HUES48 (cell line): Measurements from ENCODE around the gene COMMD3.

Experiments used
- H3K27ac ChIP-seq: one replicate; pipeline ENCODE4 v1.7.0; 2013; ENCODE audit warnings: low read depth, low read length, inconsistent platforms
- H3K27me3 ChIP-seq: 2 replicates; pipeline ENCODE4 v1.6.1; 2013; ENCODE audit warnings: mild to moderate bottlenecking, low read length; ENCODE audit not compliant: control insufficient read depth, insufficient read depth
- H3K36me3 ChIP-seq: 2 replicates; pipeline ENCODE4 v1.6.1; 2013; ENCODE audit warnings: low read length; ENCODE audit not compliant: control insufficient read depth, insufficient read depth
- H3K4me1 ChIP-seq: 2 replicates; pipeline ENCODE4 v1.6.1; 2013; ENCODE audit warnings: mild to moderate bottlenecking, low read length; ENCODE audit not compliant: control insufficient read depth, insufficient read depth
- H3K4me3 ChIP-seq: 2 replicates; pipeline ENCODE4 v1.5.1; 2013; ENCODE audit warnings: mild to moderate bottlenecking, low read depth, low read length
- H3K9ac ChIP-seq: 2 replicates; pipeline ENCODE4 v1.6.1; 2013; ENCODE audit warnings: mild to moderate bottlenecking, low read depth, low read length, moderate library complexity
- H3K9me3 ChIP-seq: 2 replicates; pipeline ENCODE4 v1.6.1; 2013; ENCODE audit warnings: low read length; ENCODE audit not compliant: control insufficient read depth, insufficient read depth

COMMD3 gene

DNA sequence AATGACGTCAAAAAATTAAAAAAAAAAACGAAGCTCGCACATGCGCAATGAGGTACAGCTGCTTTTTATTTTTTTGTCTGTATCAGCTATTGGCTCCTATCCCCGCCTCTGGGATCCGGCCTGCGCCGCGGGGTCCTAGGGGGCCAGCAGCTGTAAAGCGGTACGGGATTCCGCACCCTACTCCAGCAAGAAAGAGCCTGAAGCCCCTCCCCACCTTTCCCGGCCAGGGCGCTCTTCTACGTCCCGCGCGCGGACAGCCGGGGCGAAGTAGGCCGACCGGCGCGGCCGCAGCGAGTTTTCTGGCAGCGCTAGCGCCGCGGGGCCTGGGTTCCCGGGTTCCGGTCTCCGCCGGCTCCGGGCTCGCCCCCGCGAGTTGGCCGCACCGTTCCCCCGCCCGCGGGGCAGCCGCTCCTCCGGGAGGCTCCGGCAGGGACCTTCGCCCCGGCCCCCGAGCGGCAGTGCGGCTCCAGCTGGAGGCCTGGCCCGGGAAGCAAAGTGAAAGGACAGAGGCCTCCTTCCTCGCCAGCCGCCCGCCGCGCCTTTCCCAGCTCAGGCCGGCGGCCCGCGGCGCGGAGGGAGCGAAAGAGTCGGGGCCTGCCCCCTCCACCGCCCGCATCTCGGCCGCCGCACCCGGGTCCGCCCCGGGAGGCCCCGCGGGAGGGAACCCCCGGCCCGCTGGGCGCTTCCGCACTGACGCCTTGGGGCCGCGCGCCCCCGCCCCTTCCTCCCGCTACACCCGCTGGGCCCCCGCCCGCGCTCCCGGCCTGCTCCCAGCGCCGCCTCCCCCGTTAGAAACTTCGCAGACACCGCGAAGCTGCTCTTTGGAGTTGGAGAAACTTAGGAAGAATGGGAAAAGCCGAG is 24.4 kb downstream of the COMMD3 start:
- no peak overlapping the region for H3K27ac ChIP-seq
- no peaks in the 10 kb centered on the region for H3K36me3 ChIP-seq
- H3K9ac ChIP-seq, result no peak overlapping the region
- peak overlapping the region; percentile 62 for H3K4me3 ChIP-seq
- peaks cover 21% of the 10 kb centered on the region for H3K4me1 ChIP-seq
- peaks cover 100% of the 10 kb centered on the region for H3K27me3 ChIP-seq
- H3K9me3 ChIP-seq, result no peaks in the 10 kb centered on the region

DNA sequence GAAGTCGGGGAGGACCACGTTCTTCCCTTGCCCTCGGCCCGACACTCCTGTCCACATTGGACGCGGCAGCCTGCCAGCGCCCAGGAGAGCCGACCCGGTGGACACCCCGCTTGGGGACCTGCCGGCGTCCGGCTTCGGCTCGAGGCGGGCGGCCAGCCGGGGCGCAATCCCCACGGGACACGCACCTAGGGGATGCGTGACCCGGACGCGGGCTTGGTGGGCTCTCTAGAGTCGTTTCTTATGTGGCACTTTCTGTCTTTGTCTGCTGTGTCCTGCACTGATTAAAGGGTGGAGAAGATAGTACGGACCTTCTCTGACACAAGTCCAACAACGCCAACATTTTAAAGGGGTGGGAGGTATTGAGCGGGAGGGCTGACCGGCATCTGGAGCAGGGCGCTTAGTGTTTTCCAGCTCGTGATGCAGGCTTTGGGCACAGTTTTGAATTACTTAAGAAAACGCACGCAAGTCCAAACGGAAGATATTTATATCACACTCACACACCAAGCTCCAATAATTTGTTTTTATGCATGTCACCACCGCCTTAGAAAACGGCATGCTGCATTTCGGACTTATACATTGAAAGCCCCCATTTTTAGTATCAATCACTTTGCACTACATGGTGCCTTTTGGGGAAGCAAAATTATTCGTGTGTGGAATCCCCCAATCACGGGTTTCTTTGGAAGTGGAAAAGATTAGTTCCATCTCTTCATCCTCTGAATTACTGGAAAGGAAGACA is 25.2 kb downstream of the COMMD3 start:
- H3K9ac ChIP-seq, result no peak overlapping the region
- peaks cover 25% of the 10 kb centered on the region for H3K4me1 ChIP-seq
- H3K9me3 ChIP-seq, result no peaks in the 10 kb centered on the region
- H3K27me3 ChIP-seq, result peaks cover 100% of the 10 kb centered on the region
- no peaks in the 10 kb centered on the region for H3K36me3 ChIP-seq
- no peak overlapping the region for H3K27ac ChIP-seq
- H3K4me3 ChIP-seq, result peak overlapping the region; percentile 62

DNA sequence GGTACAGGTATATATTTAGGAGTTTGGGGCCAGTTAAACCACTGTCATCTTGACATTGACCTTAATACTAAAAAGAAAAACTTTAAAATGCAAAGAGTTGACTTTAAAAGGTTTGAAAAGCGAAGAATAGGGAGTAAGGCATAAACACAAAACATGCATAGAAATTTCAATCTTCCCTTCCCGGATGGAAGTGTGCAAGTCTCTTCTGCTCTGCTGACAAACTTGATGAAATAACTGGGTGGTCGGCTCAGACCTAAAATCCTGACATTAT is 25.7 kb downstream of the COMMD3 start:
- Histone ChIP-seq H3K36me3 (no peaks in the 10 kb centered on the region), H3K27ac (no peak overlapping the region), H3K4me1 (peaks cover 25% of the 10 kb centered on the region), H3K9ac (no peak overlapping the region), H3K4me3 (no peak overlapping the region), H3K27me3 (peaks cover 100% of the 10 kb centered on the region), H3K9me3 (no peaks in the 10 kb centered on the region)

DNA sequence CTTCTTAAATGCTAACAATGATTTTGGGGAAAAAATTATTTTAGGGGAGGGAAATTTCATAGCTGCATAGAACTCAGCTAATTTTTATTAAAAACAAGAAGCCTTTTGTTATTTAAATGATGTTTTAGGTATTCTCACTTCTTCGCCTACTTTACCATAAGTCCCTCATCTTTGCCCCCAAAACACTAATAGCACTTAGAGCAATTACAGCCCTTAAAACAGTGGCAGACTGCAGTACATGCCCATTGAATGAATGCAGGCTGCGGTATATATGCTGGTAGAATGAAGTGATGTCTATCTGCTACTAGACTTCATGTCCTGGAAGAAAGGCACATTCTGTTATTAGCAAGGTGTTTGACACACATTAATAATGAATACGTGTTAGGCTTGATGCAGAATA is 26.2 kb downstream of the COMMD3 start:
- Histone ChIP-seq H3K4me3 (no peak overlapping the region), H3K27me3 (peaks cover 100% of the 10 kb centered on the region), H3K9ac (no peak overlapping the region), H3K27ac (no peak overlapping the region), H3K9me3 (no peaks in the 10 kb centered on the region), H3K4me1 (peaks cover 20% of the 10 kb centered on the region), H3K36me3 (no peaks in the 10 kb centered on the region)

DNA sequence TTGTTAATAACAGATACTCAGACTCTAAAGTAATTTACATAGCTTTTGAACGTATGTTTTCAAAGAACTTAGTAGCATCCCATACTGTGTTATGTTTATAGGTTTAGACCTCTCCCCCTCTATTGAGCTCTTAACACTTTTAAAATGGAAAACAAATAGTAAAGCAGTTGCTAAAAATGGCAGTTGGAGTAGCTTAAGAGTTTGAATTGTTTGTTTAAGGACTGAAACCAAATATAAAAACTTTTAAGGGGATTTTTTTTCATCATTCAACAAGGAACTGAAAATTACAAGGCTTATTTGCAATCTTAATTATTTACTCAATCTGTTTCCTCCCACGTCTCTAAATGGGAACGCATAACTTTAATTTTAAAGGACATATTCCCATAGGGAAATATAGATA is 27.5 kb downstream of the COMMD3 start:
- Histone ChIP-seq H3K27ac (no peak overlapping the region), H3K9ac (no peak overlapping the region), H3K4me1 (peaks cover 11% of the 10 kb centered on the region), H3K27me3 (peaks cover 100% of the 10 kb centered on the region), H3K36me3 (no peaks in the 10 kb centered on the region), H3K4me3 (no peak overlapping the region), H3K9me3 (no peaks in the 10 kb centered on the region)

DNA sequence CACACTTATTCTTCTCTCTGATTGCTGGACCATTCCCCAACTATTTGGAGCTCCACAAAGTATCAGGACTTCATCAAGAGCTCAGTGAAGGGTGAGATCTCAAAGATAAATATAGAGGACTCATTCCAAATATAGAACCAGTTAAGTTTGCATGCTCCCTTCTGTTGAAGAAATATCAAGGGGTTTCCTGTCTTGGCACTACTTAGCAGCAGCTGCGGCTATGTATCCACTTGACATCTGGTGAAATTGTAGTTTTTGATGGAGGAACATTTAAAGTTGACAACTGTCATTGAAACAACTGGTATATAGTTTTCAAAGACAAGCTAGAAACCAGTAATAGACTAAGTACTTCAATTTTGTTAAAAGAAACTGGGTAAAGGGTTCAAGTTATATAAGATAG is 28.1 kb downstream of the COMMD3 start:
- H3K36me3 ChIP-seq, result no peaks in the 10 kb centered on the region
- no peaks in the 10 kb centered on the region for H3K9me3 ChIP-seq
- H3K9ac ChIP-seq, result no peak overlapping the region
- peaks cover 11% of the 10 kb centered on the region for H3K4me1 ChIP-seq
- peaks cover 100% of the 10 kb centered on the region for H3K27me3 ChIP-seq
- H3K27ac ChIP-seq, result no peak overlapping the region
- H3K4me3 ChIP-seq, result no peak overlapping the region

DNA sequence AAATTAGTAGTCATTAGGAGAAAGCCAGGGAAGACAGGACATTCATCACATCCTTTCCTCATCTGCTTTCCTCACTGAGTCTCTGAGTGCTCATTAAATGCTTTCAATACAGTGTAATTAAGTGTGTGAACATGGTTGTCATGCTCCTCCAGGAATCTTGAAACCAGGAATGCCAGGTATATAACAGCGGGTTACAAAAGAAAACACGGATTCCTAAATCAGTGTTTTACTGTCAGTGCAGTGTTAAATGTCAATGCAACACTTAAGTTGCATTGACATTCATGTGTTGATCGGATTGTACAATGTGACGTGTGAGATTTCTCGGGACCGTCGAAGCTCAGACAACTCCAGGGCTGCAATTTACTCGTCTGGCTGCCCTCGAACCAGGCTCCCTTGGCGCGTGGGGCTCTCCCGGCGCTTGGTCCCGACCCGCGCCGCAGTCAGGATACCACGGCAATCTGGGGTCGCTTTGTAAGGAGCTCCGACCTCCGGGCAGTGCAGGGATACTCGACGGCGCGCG is 28.7 kb downstream of the COMMD3 start:
- peaks cover 7% of the 10 kb centered on the region for H3K4me1 ChIP-seq
- H3K36me3 ChIP-seq, result no peaks in the 10 kb centered on the region
- no peaks in the 10 kb centered on the region for H3K9me3 ChIP-seq
- H3K9ac ChIP-seq, result no peak overlapping the region
- H3K27me3 ChIP-seq, result peaks cover 100% of the 10 kb centered on the region
- peak overlapping the region; percentile 60 for H3K4me3 ChIP-seq
- no peak overlapping the region for H3K27ac ChIP-seq

DNA sequence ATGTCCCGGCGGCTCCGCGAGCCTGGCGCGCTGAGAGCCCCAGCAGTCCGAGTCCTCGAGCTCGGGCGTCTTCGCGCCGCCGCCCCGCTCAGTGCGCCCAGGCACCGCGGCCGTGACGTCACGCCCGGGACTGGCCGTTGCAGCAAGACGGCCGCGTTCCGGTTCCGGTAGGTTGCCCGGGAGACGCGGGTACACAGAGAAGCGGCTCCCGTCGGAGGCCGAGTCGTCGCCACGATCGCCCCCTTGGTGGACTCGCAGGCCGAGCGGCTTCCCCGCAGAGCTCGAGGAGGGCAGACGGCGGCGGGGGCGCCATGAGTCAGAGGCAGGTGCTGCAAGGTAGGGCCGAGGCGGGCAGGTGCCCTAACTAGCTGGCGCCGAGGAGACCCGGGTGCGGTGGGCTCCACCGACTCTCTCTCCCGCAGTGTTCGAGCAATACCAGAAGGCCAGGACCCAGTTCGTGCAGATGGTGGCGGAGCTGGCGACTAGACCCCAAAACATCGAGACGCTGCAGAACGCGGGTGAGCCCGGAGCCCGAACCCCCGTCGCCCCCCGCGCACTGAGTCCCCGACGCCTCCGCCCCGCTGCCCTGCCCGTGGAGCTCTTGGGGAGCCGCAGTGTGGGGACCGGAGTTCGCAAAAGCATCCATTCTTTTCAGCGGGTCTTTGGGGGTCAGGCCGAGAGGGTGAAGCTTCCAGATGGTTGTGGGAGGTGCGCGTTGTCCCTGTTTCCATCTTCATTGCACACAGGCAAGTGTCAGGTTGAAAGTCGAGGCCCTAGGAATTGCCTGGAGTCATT is 29.3 kb downstream of the COMMD3 start, which contains the start of gene SPAG6:
TSS of gene SPAG6 (plus strand) at position 196 of the 795 bp plus-strand sequence. CDS start at position 312, 116 bp downstream.
- Histone ChIP-seq H3K4me3 (peak within 1 kb of the TSS; percentile 60), H3K4me1 (peaks cover 4% of the 10 kb centered on the region; the same call in 1 of the 2 replicates), H3K27ac (no peak within 1 kb of the TSS), H3K9me3 (no peaks in the 10 kb centered on the region), H3K27me3 (peaks cover 97% of the 10 kb centered on the region), H3K9ac (no peak within 1 kb of the TSS), H3K36me3 (no peaks in the 10 kb centered on the region)

DNA sequence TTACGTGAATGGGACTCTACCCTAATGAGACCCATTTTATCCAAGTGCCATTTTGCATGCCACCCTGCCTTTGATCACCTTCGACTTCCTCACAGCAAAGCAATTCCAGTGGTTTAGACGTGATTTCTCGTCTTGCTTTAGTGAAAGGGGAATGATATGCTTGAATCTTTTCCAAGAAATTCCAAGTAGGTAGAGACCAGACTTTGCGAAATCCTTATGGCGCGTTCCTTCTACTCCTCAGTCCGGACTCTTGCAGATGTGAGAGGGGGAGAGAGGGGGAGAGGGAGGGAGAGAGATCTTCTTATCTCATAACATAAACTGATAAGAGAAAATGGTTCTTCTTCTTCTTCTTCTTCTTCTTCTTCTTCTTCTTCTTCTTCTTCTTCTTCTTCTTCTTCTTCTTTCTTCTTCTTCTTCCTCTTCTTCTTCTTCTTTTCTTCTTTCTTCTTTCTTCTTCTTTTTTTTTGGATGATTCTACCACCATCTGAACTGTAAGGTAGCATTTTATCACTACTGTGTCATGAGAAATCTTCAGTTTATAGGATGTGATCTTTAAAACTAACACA is 30.0 kb downstream of the COMMD3 start:
- Histone ChIP-seq H3K9me3 (no peaks in the 10 kb centered on the region), H3K9ac (no peak overlapping the region), H3K4me3 (peak overlapping the region; percentile 60), H3K4me1 (peaks cover 4% of the 10 kb centered on the region; the same call in 1 of the 2 replicates), H3K36me3 (no peaks in the 10 kb centered on the region), H3K27ac (no peak overlapping the region), H3K27me3 (peaks cover 90% of the 10 kb centered on the region)

DNA sequence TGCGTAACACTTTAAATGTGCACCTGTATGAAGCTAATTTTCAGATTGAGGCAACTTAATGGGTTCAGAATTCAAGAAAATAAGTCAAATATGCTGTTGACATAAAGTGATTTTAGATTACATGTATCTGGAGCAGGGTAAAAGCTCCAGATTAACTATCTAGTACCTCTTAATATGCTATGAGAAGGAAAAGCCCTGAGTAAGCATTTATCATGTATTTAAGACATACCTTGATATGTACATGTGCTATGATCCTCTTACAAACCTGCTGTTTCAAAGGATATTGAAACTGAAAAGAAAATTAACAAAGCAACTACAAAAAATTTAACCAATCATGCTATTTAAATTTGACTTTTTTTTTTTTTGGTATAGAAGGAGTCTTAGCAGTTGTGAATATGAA is 33.6 kb downstream of the COMMD3 start:
- Histone ChIP-seq H3K4me1 (peaks cover 4% of the 10 kb centered on the region; the same call in 1 of the 2 replicates), H3K36me3 (no peaks in the 10 kb centered on the region), H3K27ac (no peak overlapping the region), H3K4me3 (no peak overlapping the region), H3K9ac (no peak overlapping the region), H3K9me3 (no peaks in the 10 kb centered on the region), H3K27me3 (peaks cover 59% of the 10 kb centered on the region)
